DMS 273 treated with DMSO at 0.1 percent for 48 hours (cell line): ENCODE results near the gene BTBD7.

Experiments used
- DNase-seq: peaks from one replicate; lab custom pipeline; 2025; lab: John Stamatoyannopoulos, UW

The BTBD7 gene

DNA sequence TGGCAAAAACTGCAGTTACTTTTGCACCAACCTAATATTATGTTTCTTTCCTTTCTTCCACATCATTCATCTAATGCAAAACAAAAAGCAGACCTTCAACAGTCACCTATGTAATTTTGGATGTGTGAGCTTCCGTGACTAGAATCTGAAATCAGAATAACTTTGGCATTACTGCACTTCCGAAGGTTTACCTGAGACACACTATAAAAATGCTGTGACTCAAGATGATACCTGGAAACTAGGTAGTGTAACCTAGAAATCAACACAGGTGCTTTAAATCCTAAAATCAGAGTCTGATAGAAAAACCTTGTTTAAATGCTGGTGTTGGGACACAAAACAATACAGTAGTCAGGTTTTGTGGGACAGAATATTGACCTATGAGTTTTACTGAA lies 2.2 kb downstream of the BTBD7 start:
- no peak for DNase-seq

DNA sequence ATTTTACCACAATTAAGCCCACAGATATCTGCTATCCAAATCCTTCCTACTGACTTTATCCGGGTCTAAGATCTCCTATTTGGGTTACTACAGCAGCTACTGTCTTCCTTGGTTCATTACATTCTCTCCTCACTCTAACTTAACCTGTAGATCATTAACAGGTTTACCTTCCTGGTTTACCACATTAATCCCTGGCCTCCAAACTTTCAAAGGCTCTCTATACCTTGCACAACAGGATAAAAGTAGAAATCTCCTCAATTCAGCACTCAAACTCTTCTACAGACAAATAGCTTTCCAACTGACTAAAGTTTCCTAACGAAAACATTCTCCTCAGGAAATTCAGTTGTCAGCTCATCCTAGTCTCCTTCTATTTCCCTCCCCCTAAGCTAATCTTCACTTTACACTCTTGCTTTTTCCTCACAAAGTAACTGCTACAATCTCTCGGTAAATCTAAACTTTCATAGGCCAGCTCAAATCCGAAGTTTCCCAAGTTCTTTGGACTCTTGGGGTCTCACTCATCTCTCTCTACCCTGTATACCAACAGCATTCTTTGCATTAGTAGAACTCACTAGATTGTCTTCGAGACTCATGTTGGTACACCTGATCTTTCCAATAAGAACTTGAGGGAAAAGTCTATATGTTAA lies 2.7 kb downstream of the BTBD7 start:
- no peak for DNase-seq

DNA sequence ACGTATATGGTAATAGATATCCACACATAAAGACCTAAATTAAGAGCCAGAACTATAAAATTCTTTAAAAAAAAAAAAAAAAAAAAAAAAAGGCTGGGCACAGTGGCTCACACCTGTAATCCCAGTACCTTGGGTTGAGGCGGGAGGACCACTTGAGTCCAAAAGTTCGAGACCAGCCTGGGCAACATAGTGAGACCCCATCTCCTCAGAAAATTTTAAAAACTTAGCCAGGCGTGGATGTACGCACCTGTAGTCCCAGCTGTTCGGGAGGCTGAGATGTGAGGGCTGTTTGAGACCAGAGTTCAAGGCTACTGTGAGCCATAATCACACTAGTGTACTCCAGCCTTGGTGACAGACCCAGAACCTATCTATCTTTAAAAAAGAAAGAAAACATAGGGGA lies 4.3 kb downstream of the BTBD7 start:
- no peak for DNase-seq

DNA sequence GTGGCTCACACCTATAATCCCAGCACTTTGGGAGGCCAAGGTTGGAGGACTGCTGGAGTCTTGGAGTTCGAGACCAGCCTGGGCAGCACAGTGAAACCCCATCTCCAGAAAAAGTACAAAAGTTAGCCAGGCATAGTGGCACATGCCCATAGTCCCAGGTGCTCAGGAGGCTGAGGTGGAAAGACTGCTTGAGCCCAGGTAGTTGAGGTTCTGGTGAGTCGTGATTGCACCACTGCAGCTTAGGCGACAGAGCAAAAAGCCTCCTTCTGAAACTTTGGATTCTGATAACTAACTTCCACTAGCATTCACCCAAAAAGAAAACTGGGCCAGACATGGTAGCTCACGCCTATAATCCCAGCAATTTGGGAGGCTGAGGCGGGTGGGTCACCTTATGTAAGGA lies 6.6 kb downstream of the BTBD7 start:
- DNase-seq = no peak

DNA sequence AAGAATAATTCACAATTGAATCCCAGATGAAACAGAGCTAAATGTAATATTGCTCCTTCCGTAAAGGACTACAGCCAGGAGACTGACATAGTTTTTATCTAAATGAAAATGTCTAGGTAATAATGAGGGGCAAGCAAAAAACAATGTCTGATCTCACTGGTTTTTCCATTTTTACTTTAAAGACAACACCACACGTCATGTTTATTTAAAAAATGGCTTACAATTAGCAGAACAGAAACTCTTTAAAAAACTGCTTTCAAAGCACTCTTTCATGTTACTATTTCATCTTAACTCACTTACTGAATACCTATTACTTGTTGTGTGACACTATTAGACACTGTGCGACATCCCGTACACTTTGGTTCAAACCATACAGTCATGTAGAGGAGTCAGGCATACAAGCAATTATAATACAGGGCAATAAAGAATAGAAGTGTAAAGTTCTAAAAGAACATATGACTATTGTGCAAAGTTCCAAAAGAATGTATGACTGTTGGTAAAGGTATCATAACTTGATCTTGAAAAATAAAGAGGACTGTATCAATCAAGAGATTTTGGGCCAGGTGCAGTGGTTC lies 9.1 kb downstream of the BTBD7 start:
- DNase-seq = no peak

DNA sequence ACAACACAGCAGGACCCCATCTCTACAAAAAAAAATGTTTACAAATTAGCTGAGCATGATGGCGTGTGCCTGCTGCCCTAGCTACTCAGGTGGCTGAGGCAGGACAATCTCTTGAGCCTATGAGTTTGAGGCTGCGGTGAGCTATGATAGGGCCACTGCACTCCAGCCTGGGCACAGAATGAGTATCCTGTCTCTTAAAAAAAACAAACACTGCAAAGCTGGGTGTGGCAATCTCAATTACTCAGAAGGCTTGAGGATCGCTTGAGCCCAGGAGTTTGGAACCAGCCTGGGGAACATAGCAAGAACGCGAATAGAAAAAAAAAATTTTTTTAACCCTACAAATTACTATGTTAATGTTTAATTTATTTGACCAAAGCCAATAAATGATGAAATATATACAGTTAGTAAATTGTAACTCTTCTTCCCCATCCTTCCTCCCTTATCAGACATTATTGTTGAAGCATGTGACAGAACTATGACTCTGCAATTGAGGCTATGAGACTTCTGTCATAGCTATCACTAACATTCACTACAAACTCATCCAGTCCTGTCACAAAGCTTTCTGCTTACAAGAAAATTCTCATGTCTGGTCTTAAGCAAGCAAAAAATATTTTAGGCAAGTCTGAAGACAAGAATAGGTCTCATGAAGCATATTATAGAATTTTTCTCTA lies 9.8 kb downstream of the BTBD7 start:
- no peak for DNase-seq

DNA sequence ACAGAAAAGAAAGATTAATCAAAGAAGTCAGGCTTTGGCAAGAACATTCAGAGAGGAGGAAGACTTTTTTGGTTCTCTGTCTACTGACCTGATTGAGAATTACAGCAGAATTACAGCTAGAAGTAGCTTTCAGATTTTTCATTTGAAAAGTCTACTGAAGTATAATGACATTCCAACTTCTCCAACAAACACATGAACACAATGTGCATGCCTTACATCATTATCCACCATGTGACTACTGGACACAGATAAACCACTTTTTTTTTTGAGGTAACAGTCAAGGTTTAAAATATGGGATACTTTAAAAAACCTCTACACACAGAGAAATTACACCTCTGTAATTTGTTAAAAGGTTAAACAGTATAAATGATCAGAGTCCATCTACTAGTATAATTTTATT lies 12.3 kb downstream of the BTBD7 start:
- no peak for DNase-seq

DNA sequence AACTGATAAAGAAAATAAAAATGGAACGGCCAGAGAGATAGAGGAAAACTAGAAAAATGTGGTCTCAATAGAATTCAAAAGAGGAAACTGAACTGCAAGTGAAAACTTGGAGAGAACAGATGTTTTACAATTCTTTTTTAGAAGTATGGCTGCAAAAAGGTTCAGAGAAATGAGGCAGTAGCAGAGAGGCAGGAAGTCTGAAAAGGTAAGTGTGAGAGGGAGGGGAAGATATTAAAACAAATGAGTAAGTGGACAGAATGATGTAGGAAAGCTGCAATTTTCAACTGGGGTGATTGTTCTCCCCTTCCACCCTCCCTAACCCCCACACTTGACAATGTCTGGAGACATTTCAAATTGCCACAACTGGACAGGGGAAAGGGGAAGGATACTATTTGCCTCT lies 12.9 kb downstream of the BTBD7 start:
- DNase-seq = no peak

DNA sequence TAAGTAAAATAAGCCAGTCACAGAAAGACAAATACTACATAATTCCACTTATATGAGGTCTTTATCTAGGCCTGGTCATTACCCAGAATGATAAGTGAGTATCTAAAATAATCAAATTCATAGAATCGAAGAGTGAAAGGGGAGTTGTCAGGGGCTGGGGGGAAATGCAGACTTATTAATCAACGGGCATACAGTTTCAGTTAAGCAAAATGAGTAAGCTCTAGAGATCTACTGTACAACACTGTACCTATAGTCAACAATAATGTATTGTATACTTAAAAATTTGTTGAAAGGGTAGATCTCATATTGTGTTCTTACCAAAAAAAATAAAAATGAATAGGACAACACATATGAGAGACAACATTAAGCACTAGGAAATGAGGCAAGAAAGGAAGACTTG lies 13.3 kb downstream of the BTBD7 start:
- DNase-seq = no peak

DNA sequence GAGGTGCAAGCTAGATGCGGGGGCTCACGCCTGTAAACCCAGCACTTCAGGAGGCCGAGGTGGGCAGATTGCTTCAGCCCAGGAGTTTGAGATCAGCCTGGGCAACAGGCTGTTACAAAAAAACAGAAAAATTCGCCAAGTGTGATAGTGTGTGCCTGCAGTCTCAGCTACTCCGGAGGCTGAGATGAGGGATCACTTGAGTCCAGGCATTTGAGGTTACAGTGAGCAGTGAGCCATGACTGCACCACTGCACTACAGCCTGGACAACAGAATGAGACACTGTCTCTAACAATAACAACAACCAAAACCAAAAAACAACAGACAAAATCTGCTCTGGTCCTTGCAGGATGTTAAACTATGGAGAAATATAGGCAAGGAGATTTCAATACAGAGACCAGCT lies 13.9 kb downstream of the BTBD7 start:
- DNase-seq = no peak

DNA sequence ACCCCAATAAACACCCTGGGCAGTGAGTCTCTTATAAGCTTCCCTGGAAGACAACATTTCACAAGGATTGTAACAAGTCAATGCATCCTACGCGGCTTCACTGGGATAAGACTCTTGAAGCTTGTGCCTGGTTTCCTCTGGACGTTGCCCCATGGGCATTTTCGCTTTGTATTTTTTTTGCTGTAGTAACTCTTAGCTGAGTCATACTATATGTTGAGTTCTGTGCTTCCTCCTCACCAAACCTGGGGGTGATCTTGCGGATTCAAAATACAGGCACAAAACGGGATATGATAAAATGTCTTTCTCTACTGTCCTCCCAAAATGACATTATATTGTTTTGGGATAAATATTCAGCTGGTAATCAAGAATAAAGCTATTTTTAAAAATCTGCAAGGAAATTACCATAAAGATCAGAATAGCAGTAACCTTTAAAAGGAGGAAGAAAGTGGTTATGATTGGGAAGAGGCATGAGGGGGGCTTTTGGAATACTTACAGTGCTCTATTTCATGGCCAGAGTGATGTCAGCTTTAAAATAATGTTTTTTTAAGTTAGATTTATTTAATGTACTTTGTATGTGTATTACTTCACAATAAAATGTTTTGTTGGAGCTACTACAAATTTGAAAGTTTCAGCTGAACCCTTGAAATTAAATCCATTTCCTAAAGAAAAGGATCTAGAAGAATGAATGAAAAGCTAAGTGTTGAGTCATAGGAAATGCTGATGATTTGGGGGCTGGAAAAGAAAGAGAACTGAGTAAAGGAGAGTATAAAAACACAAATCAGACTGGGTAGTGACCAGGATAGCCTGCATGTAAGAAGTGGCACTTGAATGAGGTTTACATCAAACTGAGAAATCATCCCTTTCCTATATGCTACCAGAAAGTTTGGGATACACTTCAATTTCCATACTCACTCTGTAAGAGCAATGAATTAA lies 14.7 kb downstream of the BTBD7 start:
- DNase-seq = no peak

DNA sequence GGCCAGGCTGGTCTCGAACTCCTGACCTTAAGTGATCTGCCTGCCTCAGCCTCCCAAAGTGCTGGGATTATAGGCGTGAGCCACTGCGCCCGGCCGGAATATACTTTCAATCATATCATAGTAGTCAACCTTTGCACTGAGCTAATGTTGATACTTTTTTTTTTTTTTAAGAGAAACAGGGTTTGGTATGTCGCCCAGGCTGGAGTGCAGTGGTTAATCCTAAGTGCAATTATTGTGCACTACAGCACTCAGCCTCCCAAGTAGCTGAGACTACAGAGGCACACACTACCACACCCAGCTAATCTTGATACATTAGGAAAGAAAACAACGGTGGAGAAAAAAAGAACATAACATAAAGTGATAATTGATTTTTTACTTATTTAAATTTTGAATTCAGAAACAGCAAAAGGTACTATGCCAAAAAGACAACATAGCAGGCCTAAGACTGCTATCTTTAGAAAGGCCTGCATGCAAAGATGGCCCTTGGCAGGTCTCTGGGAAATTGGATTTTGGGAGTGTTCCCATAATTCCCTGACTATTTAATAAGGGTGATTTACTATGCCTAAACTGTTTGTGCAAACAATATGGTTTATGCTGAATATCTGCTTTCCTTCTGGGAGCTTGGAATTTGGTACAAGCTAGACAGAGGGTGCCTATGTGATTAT lies 15.5 kb downstream of the BTBD7 start:
- DNase-seq = no peak

DNA sequence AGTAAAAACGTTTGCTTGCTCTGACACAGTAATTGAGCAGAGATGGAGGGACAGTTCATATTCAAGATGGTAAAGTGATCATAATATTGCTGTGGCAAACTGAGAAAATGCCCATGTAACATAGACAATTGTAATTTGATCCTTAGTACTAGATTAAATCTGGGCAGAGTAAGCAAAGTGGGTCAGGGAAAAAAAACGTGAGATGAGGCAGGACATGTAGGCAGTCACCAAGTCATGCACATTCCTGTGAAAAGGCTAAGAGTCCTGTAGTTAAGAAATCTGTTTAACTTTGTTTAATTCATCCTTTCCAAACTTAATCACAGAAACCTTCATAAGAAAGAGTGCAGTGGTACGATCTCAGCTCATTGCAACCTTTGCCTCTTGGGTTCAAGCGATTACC lies 16.1 kb downstream of the BTBD7 start:
- no peak for DNase-seq

DNA sequence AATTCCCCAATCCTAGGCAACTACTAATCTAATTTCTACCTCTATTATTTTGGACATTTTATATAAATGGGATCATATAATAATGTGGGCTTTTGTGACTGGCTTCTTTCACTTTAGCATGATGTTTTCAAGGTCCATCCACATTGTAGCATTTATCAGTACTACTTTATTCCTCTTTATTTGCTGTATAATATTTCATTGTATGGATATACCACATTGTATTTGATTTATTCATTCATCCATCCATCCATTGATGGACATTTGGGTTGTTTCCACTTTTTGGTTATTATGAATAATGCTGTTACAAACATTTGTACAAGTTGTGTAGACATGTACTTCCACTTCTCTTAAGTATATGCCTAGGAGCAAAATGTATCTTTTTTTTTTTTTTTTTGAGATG lies 17.3 kb downstream of the BTBD7 start:
- no peak for DNase-seq

DNA sequence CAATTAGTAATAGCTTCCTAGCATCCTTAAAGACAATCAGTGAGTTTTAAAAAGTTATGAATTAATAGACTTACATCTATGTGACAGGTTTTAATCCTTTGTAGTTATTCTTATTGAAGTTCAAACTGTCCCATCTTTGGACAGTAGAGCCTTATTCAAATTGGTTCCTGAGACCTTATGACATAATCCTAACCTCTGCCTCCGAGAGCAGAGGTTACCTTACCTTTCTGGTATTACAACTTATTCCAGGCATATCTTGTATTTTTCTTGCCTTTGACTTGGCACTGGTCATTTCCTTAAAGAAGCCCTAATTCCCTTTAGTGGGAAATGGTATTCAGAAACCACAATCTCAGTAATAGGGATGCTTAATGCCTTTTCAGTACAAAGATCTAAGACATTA lies 21.8 kb downstream of the BTBD7 start:
- DNase-seq = no peak

DNA sequence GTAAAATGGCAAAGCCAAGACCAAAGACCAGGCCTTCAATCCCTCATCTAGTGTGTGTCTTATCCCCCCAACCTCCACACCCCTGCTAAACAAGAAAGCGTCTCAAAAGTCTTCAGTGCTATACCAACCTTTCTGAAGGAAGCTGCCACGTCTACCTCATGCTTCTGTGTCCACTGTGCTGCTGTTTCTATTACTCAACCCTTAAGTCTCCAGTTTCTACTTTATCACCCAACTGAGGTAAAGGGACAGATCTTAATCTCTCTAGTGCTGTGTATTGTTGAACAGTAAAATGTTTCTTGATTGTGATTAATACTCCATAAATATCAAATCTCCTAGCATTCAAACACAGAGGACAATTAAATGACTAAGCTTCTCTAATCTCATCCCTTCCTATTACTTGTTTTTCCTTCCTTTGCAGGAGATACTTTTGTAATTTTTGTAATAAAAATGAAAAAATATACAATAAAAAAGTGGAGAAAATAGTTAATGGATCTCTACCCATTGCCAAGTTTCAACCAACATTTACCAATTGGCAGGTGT lies 23.3 kb downstream of the BTBD7 start:
- DNase-seq = no peak

DNA sequence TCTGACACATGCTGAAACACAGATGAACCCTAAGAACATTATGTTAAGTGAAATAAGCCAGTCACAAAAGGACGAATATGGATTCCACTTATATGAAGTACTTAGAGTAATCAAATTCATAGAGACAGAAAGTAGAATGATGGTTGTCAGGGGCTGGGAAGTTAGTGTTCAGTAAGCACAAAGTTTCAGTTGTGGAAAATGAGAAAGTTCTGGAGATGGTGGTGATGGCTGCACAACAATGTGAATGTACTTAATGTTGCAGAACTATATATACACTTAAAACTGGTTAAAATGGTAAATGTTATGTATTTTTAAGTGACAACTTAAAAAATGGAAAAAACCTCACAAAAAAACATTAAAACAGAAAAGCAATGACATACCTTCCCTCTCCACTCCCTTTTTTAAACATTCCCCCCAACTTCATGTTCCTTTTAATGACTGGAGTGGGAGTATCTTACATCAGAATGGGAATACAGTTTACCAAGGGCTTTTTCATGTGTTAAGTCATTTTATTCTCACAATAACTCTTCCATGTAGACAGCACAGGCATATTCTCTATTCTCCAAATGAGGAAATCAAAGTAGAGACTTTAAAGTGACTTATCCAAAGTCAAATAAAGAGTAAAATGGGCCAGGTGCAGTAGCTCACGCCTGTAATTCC lies 24.0 kb downstream of the BTBD7 start:
- no peak for DNase-seq

DNA sequence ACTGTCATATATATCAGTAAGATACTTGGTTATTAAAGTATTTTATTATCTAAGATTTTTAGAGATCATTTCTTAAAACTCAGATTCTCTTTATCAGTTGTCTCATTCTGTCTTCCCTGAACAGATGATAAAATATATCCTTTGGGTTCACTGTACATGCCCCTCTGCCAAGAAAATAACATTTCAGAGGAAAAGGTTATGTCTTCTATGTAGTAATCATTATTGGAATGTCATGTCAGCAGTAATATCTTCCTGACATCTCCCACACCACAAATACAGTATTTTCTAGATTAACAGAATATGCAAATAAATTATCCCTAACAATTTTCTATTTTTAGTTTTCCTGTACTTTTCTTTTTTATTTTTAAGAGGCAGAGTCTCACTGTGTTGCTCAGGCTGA lies 26.0 kb downstream of the BTBD7 start:
- DNase-seq = no peak

DNA sequence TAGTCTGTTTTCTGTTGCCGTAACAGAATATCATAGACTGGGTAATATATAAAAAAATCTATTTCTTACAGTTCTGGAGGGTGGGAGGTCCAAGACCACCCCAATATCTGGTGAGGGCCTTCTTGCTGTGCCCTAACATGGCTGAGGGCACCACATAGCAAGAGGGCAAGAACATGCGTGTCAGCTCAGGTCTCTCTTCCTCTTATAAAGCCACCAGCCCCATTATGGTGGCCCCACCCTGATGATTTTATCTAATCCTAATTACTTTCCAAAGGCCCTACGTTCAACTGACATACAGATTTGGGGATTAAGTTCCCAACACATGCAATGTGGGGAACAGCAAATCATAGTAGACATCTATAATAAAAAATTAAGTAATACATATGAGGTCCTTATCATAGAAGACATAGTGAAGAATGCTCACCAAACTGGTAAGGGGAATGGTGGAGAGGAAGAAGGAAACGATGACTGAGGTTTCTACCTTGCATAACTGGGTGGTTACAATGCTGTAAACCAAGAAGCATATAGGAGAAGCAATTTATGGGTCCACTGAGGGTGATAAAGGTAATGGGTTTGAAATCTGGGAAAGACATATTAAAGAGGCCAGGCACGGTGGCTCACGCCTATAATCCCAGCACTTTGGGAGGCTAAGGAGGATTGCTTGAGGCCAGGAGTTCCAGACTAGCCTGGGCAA lies 27.0 kb downstream of the BTBD7 start:
- no peak for DNase-seq

DNA sequence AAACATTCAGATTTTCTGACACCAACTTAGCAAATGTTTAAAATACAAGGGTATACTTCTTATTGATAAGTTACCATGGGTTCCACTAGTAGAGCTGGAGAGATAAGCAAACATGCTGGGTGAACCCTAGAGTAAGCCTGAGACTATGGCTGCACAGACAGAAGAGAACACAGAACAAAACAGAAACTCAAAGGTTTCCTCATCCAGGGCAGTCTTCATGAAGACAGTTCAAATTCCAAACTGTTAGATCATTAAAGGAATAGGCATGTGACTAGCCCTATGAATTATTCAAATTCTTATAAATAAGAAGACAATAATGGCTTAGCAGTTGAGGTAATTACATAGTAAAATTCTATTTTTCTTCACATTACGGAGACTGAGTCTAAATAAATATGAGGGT lies 28.1 kb downstream of the BTBD7 start:
- no peak for DNase-seq

DNA sequence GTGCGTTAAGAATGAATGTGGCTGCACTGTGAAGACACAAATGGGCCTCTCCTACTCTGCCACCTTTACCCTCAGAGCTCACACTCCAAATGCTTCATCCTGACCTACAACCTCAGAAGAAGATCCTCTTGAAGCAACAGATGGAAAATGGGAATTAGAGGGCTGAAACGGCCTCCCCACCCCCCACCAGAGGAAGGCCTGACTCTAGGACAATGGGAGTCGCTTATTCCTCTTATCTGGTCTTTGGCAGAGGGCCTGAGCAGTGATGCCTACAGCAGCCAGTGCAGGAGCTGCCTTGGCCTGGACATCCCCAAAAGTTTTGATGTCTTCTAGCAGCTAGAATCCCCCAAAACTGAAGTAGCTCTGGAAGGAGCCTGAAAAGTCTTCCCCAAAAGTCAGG lies 29.2 kb downstream of the BTBD7 start:
- DNase-seq = no peak
